A549 (cell line): Measurements from ENCODE around the gene LYRM2. TPM values are rescaled to one million over a fixed set of nuclear protein-coding genes. Genes with fewer than 3 reads are reported as not detected.

Experiments
- ATAC-seq, 2 experiments: fragments of 200-7000 bp in 1 of 2; fragments of >200 bp in 1 of 2; cut with Nextera tagmentation in 1 of 2; cut with Tn5 transposase in 1 of 2; 3 replicates each; pipeline versions ENCODE4 v1.8.0 to v1.9.1; 2018 to 2020; ENCODE audit warnings: mild to moderate bottlenecking in 1 of 2, moderate library complexity in 1 of 2
- CTCF ChIA-PET: fragments of 300-600 bp; sonication (Branson Sonifier 250); formaldehyde crosslinking; extraction: SDS; loops from one replicate; lab custom pipeline; 2021; ENCODE audit warnings: antibody characterized with exemption, inconsistent platforms; lab: Yijun Ruan, JAX
- POLR2A ChIA-PET: fragments of 350-600 bp; formaldehyde crosslinking; extraction: SDS; loops from one replicate; lab custom pipeline; 2021; ENCODE audit warnings: antibody characterized with exemption, inconsistent platforms; lab: Yijun Ruan, JAX
- DNase-seq, 2 experiments: peaks; one replicate each; pipeline versions ENCODE4 v3.0.0 to v3.0.0-alpha.2; 2011 to 2016; ENCODE audit warnings: low read depth in 1 of 2, low spot score in 1 of 2
- FAIRE-seq: peaks from 2 replicates; lab custom pipeline; 2011; peaks lifted over from hg19 to GRCh38; lab: Jason Lieb, UNC
- H3K27ac ChIP-seq, 2 experiments: fragments of >200 bp; sonication (Bioruptor Twin); formaldehyde crosslinking; 3 replicates each; pipeline ENCODE4 v1.5.1; 2016 to 2017
- H3K4me1 ChIP-seq: fragments of >200 bp; sonication (Bioruptor Twin); formaldehyde crosslinking; 3 replicates; pipeline ENCODE4 v1.6.1; 2016
- H3K4me2 ChIP-seq: fragments of >200 bp; sonication (Bioruptor Twin); formaldehyde crosslinking; 3 replicates; pipeline ENCODE4 v1.6.1; 2016
- H3K4me3 ChIP-seq: fragments of >200 bp; sonication (Bioruptor Twin); formaldehyde crosslinking; 3 replicates; pipeline ENCODE4 v1.5.1; 2016
- H3K9me3 ChIP-seq: fragments of >200 bp; sonication (Bioruptor Twin); formaldehyde crosslinking; 3 replicates; pipeline ENCODE4 v1.6.1; 2016
- CEBPB ChIP-seq, 2 experiments: fragments of >200 bp in 1 of 2; sonication (Bioruptor Twin) in 1 of 2; formaldehyde crosslinking in 1 of 2; IDR thresholded peaks; 2 replicates each; pipeline ENCODE4 v1.6.1; 2012 to 2016
- EHMT2 ChIP-seq: fragments of 200-600 bp; sonication (generic); IDR thresholded peaks from 2 replicates; pipeline ENCODE4 v1.6.1; 2016; ENCODE audit warnings: antibody characterized with exemption, low read depth, mild to moderate bottlenecking, moderate library complexity
- EP300 ChIP-seq, 2 experiments: fragments of >200 bp; sonication (Bioruptor Twin); formaldehyde crosslinking; IDR thresholded peaks; 2 replicates in 1 of 2; 3 replicates in 1 of 2; pipeline ENCODE4 v1.6.1; 2016 to 2017
- ESRRA ChIP-seq: fragments of 150-350 bp; IDR thresholded peaks from 2 replicates; pipeline ENCODE4 v1.6.1; 2014; ENCODE audit warnings: mild to moderate bottlenecking, low read length, borderline replicate concordance
- HEYL ChIP-seq: fragments of 250-450 bp; sonication (Bioruptor Pico); IDR thresholded peaks from 2 replicates; pipeline ENCODE4 v1.8.0; 2021; ENCODE audit warnings: mild to moderate bottlenecking, moderate library complexity
- HOXB13 ChIP-seq: fragments of 250-450 bp; sonication (Bioruptor Pico); IDR thresholded peaks from 2 replicates; pipeline ENCODE4 v1.5.0; 2020; ENCODE audit warnings: low read depth, mild to moderate bottlenecking, moderate library complexity
- JUN ChIP-seq, 2 experiments: fragments of >200 bp; sonication (Bioruptor Twin); formaldehyde crosslinking; IDR thresholded peaks; 2 replicates in 1 of 2; 3 replicates in 1 of 2; pipeline ENCODE4 v1.6.1; 2016 to 2017
- MAFK ChIP-seq: fragments of 450-650 bp; IDR thresholded peaks from 2 replicates; pipeline ENCODE4 v1.6.1; 2014; ENCODE audit not compliant: partially characterized antibody
- MYC ChIP-seq: IDR thresholded peaks from 2 replicates; pipeline ENCODE4 v1.6.1; 2012; ENCODE audit warnings: mild to moderate bottlenecking, inconsistent platforms, low read length, improper control_type of control experiment, borderline replicate concordance
- NFE2L2 ChIP-seq: fragments of 150-350 bp; conservative IDR thresholded peaks from 2 replicates; pipeline ENCODE4 v1.6.1; 2014; ENCODE audit warnings: low read length
- RCOR1 ChIP-seq: fragments of 150-350 bp; IDR thresholded peaks from 2 replicates; pipeline ENCODE4 v1.6.1; 2014; ENCODE audit warnings: antibody characterized with exemption, low read length, low read depth
- RFX5 ChIP-seq: fragments of 450-650 bp; IDR thresholded peaks from 2 replicates; pipeline ENCODE4 v1.7.1; 2014; ENCODE audit warnings: antibody characterized with exemption, mild to moderate bottlenecking, moderate library complexity
- SREBF2 ChIP-seq: fragments of 450-650 bp; IDR thresholded peaks from 2 replicates; pipeline ENCODE4 v1.6.1; 2014; ENCODE audit warnings: mild to moderate bottlenecking, moderate library complexity
- ZFP36 ChIP-seq: fragments of 450-650 bp; IDR thresholded peaks from 2 replicates; pipeline ENCODE4 v1.6.1; 2014; ENCODE audit warnings: borderline replicate concordance; ENCODE audit not compliant: partially characterized antibody
- WGBS: methylation state at CpG from one replicate; pipeline ENCODE4 v1.1.6; 2017; ENCODE audit errors: missing lambda C conversion rate; 5-methylcytosine and 5-hydroxymethylcytosine counted together
- polyA plus RNA-seq, 4 experiments: library from polyadenylated mRNA; depleted of rRNA in 3 of 4; stranded (reverse); fragments of >200 nt; fragmentation: RNase III in 1 of 4; extraction: RNeasy Plus Mini Kit Qiagen cat#74134 plus additional on column Dnase treatment in 1 of 4; gene quantifications; 2 replicates in 3 of 4; 3 replicates in 1 of 4; pipeline ENCODE4 v1.2.3, GENCODE V29; 2011 to 2017
- TF ChIP-seq, protein P1 (sequence below): fragments of >200 bp; sonication (Bioruptor Twin); formaldehyde crosslinking; IDR thresholded peaks from 2 replicates; pipeline ENCODE4 v1.6.1; 2016
- TF ChIP-seq, protein P2 (sequence below): fragments of 250-450 bp; sonication (Bioruptor Pico); IDR thresholded peaks from 2 replicates; pipeline ENCODE4 v1.5.0; 2020; ENCODE audit warnings: low read depth, mild to moderate bottlenecking, moderate library complexity
- TF ChIP-seq, protein P3 (sequence below): fragments of >200 bp; sonication (Bioruptor Twin); formaldehyde crosslinking; IDR thresholded peaks from 3 replicates; pipeline ENCODE4 v1.5.1; 2016
- TF ChIP-seq, protein P4 (sequence below): fragments of 150-350 bp; IDR thresholded peaks from 2 replicates; pipeline ENCODE4 v1.6.1; 2014; ENCODE audit warnings: low read depth, mild to moderate bottlenecking, low read length
- TF ChIP-seq, protein P5 (sequence below): fragments of 200-600 bp; sonication (generic); IDR thresholded peaks from 2 replicates; pipeline ENCODE4 v1.6.1; 2016; ENCODE audit warnings: antibody characterized with exemption, mild to moderate bottlenecking, moderate library complexity

LYRM2 gene
- polyA plus RNA-seq, 2 of the 4 experiments (the other 2 are of a cell fraction), result 33.2 to 56.0 TPM

DNA sequence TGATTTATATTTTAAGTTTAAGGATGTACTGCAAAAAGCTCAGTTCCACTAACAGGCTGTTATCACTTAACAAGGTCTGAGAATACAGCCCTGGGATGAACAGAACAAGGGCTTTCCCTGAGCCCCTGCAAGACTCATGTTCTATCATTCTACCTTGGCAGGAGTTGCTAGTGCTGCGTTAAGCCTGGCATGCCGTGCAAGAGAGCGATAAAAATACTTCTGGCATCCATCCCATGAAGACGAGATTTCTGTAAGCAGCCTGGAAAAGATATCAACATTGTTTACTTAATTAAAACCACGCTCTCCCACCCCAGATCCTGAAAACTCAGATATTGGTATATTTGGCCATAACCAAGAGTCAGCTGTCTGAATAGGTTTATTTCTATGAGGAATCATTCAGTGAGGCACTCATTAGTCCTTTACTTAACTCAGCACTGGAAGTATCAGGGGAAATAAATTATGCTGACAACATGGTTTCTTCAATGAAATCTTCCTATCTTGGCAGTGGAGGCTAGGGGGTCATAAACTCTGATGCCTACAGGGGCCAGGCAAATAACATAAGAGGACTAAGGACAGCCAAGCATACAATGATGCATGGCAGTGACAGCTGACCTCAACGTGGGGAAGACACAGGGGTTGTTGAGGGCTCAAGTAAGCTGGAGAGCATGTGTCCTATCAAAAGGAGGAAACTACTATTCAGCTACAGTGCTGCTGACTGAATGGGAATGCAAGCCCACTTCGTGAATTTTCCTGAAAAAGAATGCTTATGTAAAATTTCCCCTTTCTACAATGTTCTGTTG is 37.6 kb upstream of the LYRM2 start:
- ATAC-seq (no peak), DNase-seq (no peak), FAIRE-seq (no peak)
- no peaks in the 10 kb centered on the region for H3K4me1 ChIP-seq
- H3K9me3 ChIP-seq, result no peaks in the 10 kb centered on the region
- peak; percentile 51 for TF ChIP-seq MAFK
- TF ChIP-seq, protein P1, sequence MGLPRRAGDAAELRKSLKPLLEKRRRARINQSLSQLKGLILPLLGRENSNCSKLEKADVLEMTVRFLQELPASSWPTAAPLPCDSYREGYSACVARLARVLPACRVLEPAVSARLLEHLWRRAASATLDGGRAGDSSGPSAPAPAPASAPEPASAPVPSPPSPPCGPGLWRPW, result no peak
- POLR2A ChIA-PET, result no interaction called here
- H3K4me3 ChIP-seq, result no peak overlapping the region
- 84% methylated on average over 7 of the region's 7 CpGs for WGBS
- no peak overlapping the region for H3K27ac ChIP-seq
- CTCF ChIA-PET, result no interaction called here
- no peak overlapping the region for H3K4me2 ChIP-seq

DNA sequence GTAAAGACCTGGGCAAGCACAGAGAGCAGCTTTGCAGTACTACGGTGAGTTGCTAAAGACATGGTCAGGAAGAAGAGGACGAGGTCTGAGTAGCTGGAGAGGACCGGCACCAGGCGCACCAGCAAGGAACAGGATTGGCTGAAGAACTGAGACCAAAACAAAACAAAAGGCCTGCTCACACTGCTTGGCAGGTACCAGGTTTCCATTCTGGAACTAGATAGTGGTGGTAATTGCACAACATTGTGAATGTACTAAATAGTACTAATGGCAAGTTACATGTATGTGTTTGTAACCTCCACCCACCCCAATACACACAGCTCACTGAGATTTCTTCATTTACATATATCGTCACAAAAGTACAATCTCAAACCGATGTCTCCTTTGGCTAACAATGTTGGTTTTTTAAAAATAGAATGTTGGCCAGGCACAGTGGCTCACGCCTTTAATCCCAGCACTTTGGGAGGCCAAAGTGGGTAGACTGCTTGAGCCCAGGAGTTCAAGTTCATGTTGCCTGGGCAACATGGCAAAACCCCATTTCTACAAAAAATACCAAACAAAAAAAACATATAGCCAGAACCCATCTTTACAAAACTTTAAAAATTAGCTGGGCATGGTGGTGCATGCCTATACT is 32.5 kb upstream of the LYRM2 start:
- 92% methylated on average over 7 of the region's 7 CpGs for WGBS

More for the DNA sequence above, 32.5 kb upstream of the LYRM2 start:
- ChIA-PET CTCF (no interaction called here), POLR2A (no interaction called here)
- no peak overlapping the region for H3K4me2 ChIP-seq
- no peaks in the 10 kb centered on the region for H3K4me1 ChIP-seq
- no peak for FAIRE-seq
- no peaks in the 10 kb centered on the region for H3K9me3 ChIP-seq
- H3K4me3 ChIP-seq, result no peak overlapping the region
- DNase-seq, result no peak
- H3K27ac ChIP-seq, result no peak overlapping the region
- TF ChIP-seq ESRRA, result no peak
- TF ChIP-seq SREBF2, result no peak
- TF ChIP-seq, protein P2, sequence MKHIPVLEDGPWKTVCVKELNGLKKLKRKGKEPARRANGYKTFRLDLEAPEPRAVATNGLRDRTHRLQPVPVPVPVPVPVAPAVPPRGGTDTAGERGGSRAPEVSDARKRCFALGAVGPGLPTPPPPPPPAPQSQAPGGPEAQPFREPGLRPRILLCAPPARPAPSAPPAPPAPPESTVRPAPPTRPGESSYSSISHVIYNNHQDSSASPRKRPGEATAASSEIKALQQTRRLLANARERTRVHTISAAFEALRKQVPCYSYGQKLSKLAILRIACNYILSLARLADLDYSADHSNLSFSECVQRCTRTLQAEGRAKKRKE (CRISPR knock-in tag), result no peak
- TF ChIP-seq, protein P3, sequence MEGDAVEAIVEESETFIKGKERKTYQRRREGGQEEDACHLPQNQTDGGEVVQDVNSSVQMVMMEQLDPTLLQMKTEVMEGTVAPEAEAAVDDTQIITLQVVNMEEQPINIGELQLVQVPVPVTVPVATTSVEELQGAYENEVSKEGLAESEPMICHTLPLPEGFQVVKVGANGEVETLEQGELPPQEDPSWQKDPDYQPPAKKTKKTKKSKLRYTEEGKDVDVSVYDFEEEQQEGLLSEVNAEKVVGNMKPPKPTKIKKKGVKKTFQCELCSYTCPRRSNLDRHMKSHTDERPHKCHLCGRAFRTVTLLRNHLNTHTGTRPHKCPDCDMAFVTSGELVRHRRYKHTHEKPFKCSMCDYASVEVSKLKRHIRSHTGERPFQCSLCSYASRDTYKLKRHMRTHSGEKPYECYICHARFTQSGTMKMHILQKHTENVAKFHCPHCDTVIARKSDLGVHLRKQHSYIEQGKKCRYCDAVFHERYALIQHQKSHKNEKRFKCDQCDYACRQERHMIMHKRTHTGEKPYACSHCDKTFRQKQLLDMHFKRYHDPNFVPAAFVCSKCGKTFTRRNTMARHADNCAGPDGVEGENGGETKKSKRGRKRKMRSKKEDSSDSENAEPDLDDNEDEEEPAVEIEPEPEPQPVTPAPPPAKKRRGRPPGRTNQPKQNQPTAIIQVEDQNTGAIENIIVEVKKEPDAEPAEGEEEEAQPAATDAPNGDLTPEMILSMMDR, result no peak
- no peak for TF ChIP-seq NFE2L2
- no peak for TF ChIP-seq EHMT2
- no peak for TF ChIP-seq JUN (IDR thresholded peaks at IDR 0.05)
- TF ChIP-seq, protein P4, sequence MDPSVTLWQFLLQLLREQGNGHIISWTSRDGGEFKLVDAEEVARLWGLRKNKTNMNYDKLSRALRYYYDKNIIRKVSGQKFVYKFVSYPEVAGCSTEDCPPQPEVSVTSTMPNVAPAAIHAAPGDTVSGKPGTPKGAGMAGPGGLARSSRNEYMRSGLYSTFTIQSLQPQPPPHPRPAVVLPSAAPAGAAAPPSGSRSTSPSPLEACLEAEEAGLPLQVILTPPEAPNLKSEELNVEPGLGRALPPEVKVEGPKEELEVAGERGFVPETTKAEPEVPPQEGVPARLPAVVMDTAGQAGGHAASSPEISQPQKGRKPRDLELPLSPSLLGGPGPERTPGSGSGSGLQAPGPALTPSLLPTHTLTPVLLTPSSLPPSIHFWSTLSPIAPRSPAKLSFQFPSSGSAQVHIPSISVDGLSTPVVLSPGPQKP, result no peak
- TF ChIP-seq HEYL (CRISPR knock-in tag), result no peak
- no peak for TF ChIP-seq HOXB13 (CRISPR knock-in tag)
- TF ChIP-seq ZFP36, result no peak
- no peak for TF ChIP-seq RCOR1
- TF ChIP-seq RFX5, result no peak
- no peak for TF ChIP-seq CEBPB (IDR thresholded peaks at IDR 0.05)
- no peak for TF ChIP-seq MYC
- no peak for TF ChIP-seq EP300 (IDR thresholded peaks at IDR 0.05)
- TF ChIP-seq, protein P5, sequence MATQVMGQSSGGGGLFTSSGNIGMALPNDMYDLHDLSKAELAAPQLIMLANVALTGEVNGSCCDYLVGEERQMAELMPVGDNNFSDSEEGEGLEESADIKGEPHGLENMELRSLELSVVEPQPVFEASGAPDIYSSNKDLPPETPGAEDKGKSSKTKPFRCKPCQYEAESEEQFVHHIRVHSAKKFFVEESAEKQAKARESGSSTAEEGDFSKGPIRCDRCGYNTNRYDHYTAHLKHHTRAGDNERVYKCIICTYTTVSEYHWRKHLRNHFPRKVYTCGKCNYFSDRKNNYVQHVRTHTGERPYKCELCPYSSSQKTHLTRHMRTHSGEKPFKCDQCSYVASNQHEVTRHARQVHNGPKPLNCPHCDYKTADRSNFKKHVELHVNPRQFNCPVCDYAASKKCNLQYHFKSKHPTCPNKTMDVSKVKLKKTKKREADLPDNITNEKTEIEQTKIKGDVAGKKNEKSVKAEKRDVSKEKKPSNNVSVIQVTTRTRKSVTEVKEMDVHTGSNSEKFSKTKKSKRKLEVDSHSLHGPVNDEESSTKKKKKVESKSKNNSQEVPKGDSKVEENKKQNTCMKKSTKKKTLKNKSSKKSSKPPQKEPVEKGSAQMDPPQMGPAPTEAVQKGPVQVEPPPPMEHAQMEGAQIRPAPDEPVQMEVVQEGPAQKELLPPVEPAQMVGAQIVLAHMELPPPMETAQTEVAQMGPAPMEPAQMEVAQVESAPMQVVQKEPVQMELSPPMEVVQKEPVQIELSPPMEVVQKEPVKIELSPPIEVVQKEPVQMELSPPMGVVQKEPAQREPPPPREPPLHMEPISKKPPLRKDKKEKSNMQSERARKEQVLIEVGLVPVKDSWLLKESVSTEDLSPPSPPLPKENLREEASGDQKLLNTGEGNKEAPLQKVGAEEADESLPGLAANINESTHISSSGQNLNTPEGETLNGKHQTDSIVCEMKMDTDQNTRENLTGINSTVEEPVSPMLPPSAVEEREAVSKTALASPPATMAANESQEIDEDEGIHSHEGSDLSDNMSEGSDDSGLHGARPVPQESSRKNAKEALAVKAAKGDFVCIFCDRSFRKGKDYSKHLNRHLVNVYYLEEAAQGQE, result no peak
- no peak for ATAC-seq
